GM23248 (cell line): ENCODE data around the gene CRK. TPM values are rescaled to one million over a fixed set of nuclear protein-coding genes. Genes with fewer than 3 reads are reported as not detected.

Source experiments
- DNase-seq: peaks from one replicate; pipeline ENCODE4 v3.0.0-alpha.2; 2015
- H2AFZ ChIP-seq: fragments of 200-600 bp; sonication (generic); 2 replicates; pipeline ENCODE4 v1.6.1; 2016; ENCODE audit warnings: antibody characterized with exemption
- H3F3A ChIP-seq: fragments of 200-600 bp; sonication (generic); 2 replicates; pipeline ENCODE4 v1.6.1; 2016; ENCODE audit warnings: mild to moderate bottlenecking, antibody characterized with exemption, mixed run types; ENCODE audit not compliant: insufficient read depth
- H3K27ac ChIP-seq: fragments of 200-600 bp; sonication (generic); 2 replicates; pipeline ENCODE4 v1.5.1; 2016; ENCODE audit warnings: mild to moderate bottlenecking
- H3K27me3 ChIP-seq: fragments of 200-600 bp; sonication (generic); replicated peaks from 2 replicates; pipeline ENCODE4 v1.6.1; 2016; ENCODE audit warnings: mild to moderate bottlenecking; ENCODE audit not compliant: insufficient read depth
- H3K36me3 ChIP-seq: fragments of 200-600 bp; sonication (generic); 2 replicates; pipeline ENCODE4 v1.6.1; 2016; ENCODE audit warnings: low read depth, mild to moderate bottlenecking
- H3K4me1 ChIP-seq: fragments of 200-600 bp; sonication (generic); 2 replicates; pipeline ENCODE4 v1.6.1; 2016; ENCODE audit warnings: mild to moderate bottlenecking; ENCODE audit not compliant: insufficient read depth
- H3K4me2 ChIP-seq: fragments of 200-600 bp; sonication (generic); one replicate; pipeline ENCODE4 v1.6.1; 2016; ENCODE audit warnings: mild to moderate bottlenecking; ENCODE audit not compliant: unreplicated experiment
- H3K4me3 ChIP-seq: fragments of 200-600 bp; sonication (generic); 2 replicates; pipeline ENCODE4 v1.5.1; 2016; ENCODE audit warnings: mild to moderate bottlenecking
- H3K79me2 ChIP-seq: fragments of 200-600 bp; sonication (generic); 2 replicates; pipeline ENCODE4 v1.6.1; 2016; ENCODE audit warnings: mild to moderate bottlenecking; ENCODE audit not compliant: insufficient read depth
- H3K9ac ChIP-seq: fragments of 200-600 bp; sonication (generic); 2 replicates; pipeline ENCODE4 v1.6.1; 2016; ENCODE audit warnings: mild to moderate bottlenecking
- H3K9me2 ChIP-seq: fragments of 200-600 bp; sonication (generic); 2 replicates; pipeline ENCODE4 v1.6.1; 2016; ENCODE audit warnings: mixed run types, mild to moderate bottlenecking, moderate library complexity; ENCODE audit not compliant: insufficient read depth
- H3K9me3 ChIP-seq: fragments of 200-600 bp; sonication (generic); one replicate; pipeline ENCODE4 v1.6.1; 2017; ENCODE audit warnings: low read depth
- H4K20me1 ChIP-seq: fragments of 200-600 bp; sonication (generic); 2 replicates; pipeline ENCODE4 v1.6.0; 2016; ENCODE audit not compliant: insufficient read depth
- EZH2 ChIP-seq: fragments of 200-600 bp; sonication (generic); IDR thresholded peaks from 2 replicates; pipeline ENCODE4 v1.6.1; 2018; ENCODE audit warnings: antibody characterized with exemption, mild to moderate bottlenecking; ENCODE audit not compliant: insufficient read depth, poor library complexity, severe bottlenecking
- EZH2phosphoT487 ChIP-seq: fragments of 200-600 bp; sonication (generic); IDR thresholded peaks from 2 replicates; pipeline ENCODE4 v1.6.1; 2018; ENCODE audit warnings: antibody characterized with exemption, moderate library complexity, mild to moderate bottlenecking, low read depth; ENCODE audit not compliant: insufficient read depth
- WGBS, 2 experiments: methylation state at CpG; one replicate each; pipeline ENCODE4 v1.1.6; 2015 to 2017; ENCODE audit warnings: low lambda C conversion rate in 2 of 2, low coverage in 1 of 2; ENCODE audit errors: missing lambda C conversion rate in 2 of 2; 5-methylcytosine and 5-hydroxymethylcytosine counted together
- in situ Hi-C: fragments of 300-500 bp; cut with MboI; formaldehyde crosslinking; loops from 2 replicates; pipeline ENCODE4 v1.15.0; 2020
- polyA plus RNA-seq: library from polyadenylated mRNA; unstranded; fragments of >200 nt; fragmentation: Nextera tagmentation; extraction: Ambion mirVana; gene quantifications from 2 replicates; pipeline ENCODE4 v1.2.1, GENCODE V29; 2016
- total RNA-seq: library from RNA; depleted of rRNA; stranded (reverse); fragments of >200 nt; shearing (Covaris generic); gene quantifications from 2 replicates; pipeline ENCODE4 v1.2.3, GENCODE V29; 2014

Gene CRK
- total and polyA plus RNA-seq, 2 experiments from 2014 or later: 86.0 to 117 TPM

- Histone ChIP-seq H3K9ac (no peak overlapping the region), H3K9me2 (no peaks in the 10 kb centered on the region), H3F3A (peaks cover 73% of the 10 kb centered on the region), H3K36me3 (peaks cover 11% of the 10 kb centered on the region), H4K20me1 (peaks cover 92% of the 10 kb centered on the region), H3K4me2 (no peak overlapping the region), H3K79me2 (peaks cover 100% of the 10 kb centered on the region), H3K9me3 (no peaks in the 10 kb centered on the region), H3K4me3 (no peak overlapping the region), H3K27ac (peak overlapping the region; percentile 39; the same call in 1 of the 2 replicates), H3K4me1 (peaks cover 63% of the 10 kb centered on the region), H3K27me3 (no peaks in the 10 kb centered on the region), H2AFZ (no peak overlapping the region)
- in situ Hi-C loops: no loop called here
- TF ChIP-seq EZH2 (no peak), EZH2phosphoT487 (no peak)
- no peak for DNase-seq
- 6 to 7% methylated on average over 2 of the region's 2 CpGs for WGBS, 2 experiments
Measured at GRCh38 chr17:1375615-1376014, 80.4 kb downstream of the CRK start.

GRCh38 chr17:1374431-1375177 is 81.4 kb downstream of the CRK start:
- in situ Hi-C loops: no loop called here
- WGBS, 2 experiments: 67 to 73% methylated on average over 10 of the region's 10 CpGs
- H3K4me2 ChIP-seq: no peak overlapping the region
- H3K4me1 ChIP-seq: peaks cover 53% of the 10 kb centered on the region
- peaks cover 100% of the 10 kb centered on the region for H3K79me2 ChIP-seq
- no peak overlapping the region for H3K4me3 ChIP-seq
- no peak overlapping the region for H3K27ac ChIP-seq
- H3K9me2 ChIP-seq: no peaks in the 10 kb centered on the region
- H2AFZ ChIP-seq: no peak overlapping the region
- no peak for DNase-seq
- TF ChIP-seq EZH2phosphoT487 (no peak), EZH2 (no peak)
- H3K36me3 ChIP-seq: peaks cover 11% of the 10 kb centered on the region
- no peak overlapping the region for H3K9ac ChIP-seq
- peaks cover 64% of the 10 kb centered on the region for H3F3A ChIP-seq
- H4K20me1 ChIP-seq: peaks cover 91% of the 10 kb centered on the region
- H3K27me3 ChIP-seq: no peaks in the 10 kb centered on the region
- H3K9me3 ChIP-seq: no peaks in the 10 kb centered on the region

GRCh38 chr17:1373707-1374237 is 82.3 kb downstream of the CRK start:
- 91 to 96% methylated on average over 9 of the region's 9 CpGs for WGBS, 2 experiments
- Histone ChIP-seq H3K4me2 (no peak overlapping the region), H3K36me3 (peaks cover 11% of the 10 kb centered on the region), H3K4me1 (peaks cover 48% of the 10 kb centered on the region), H3K9me2 (no peaks in the 10 kb centered on the region), H3K27ac (0 out of 2 replicates have a peak overlapping the region, but pooled peaks have one; percentile 16), H3K27me3 (no peaks in the 10 kb centered on the region), H3K9me3 (no peaks in the 10 kb centered on the region), H4K20me1 (peaks cover 89% of the 10 kb centered on the region), H3K79me2 (peaks cover 100% of the 10 kb centered on the region), H2AFZ (no peak overlapping the region), H3F3A (peaks cover 60% of the 10 kb centered on the region), H3K9ac (no peak overlapping the region), H3K4me3 (no peak overlapping the region)
- in situ Hi-C loops: no loop called here
- DNase-seq: no peak
- TF ChIP-seq EZH2 (no peak), EZH2phosphoT487 (no peak)

- Histone ChIP-seq H3F3A (peaks cover 61% of the 10 kb centered on the region), H3K4me1 (peaks cover 48% of the 10 kb centered on the region), H3K9ac (no peak overlapping the region), H3K36me3 (peaks cover 11% of the 10 kb centered on the region), H2AFZ (no peak overlapping the region), H4K20me1 (peaks cover 89% of the 10 kb centered on the region), H3K9me2 (no peaks in the 10 kb centered on the region), H3K27me3 (no peaks in the 10 kb centered on the region), H3K4me3 (no peak overlapping the region), H3K79me2 (peaks cover 100% of the 10 kb centered on the region), H3K9me3 (no peaks in the 10 kb centered on the region), H3K4me2 (no peak overlapping the region), H3K27ac (no peak overlapping the region)
- 84 to 88% methylated on average over 7 of the region's 7 CpGs for WGBS, 2 experiments
- DNase-seq: no peak
- in situ Hi-C loops: no loop called here
- TF ChIP-seq EZH2phosphoT487: no peak
- TF ChIP-seq EZH2: no peak
Measured at GRCh38 chr17:1372618-1373017, 83.4 kb downstream of the CRK start.
